VCaP (cell line): ENCODE results near the gene CAPN14.

Experiments used
- H3K27ac ChIP-seq: fragments of 450-650 bp; 2 replicates; pipeline ENCODE4 v1.5.1; 2017
- CTCF ChIP-seq: fragments of 450-650 bp; conservative IDR thresholded peaks from 2 replicates; pipeline ENCODE4 v1.5.1; 2017; ENCODE audit warnings: mild to moderate bottlenecking, moderate library complexity

CAPN14 gene

GRCh38 chr2:31202833-31203232, 14.5 kb downstream of the CAPN14 start:
- peak overlapping the region; percentile 18; the same call in 1 of the 2 replicates for H3K27ac ChIP-seq
- no peak for TF ChIP-seq CTCF

- H3K27ac ChIP-seq = no peak overlapping the region
- TF ChIP-seq CTCF = no peak
Observed at GRCh38 chr2:31202041-31202440, 15.3 kb downstream of the CAPN14 start.

GRCh38 chr2:31200972-31201371, 16.3 kb downstream of the CAPN14 start:
- no peak for TF ChIP-seq CTCF
- H3K27ac ChIP-seq = no peak overlapping the region

- no peak overlapping the region for H3K27ac ChIP-seq
- TF ChIP-seq CTCF = no peak
Observed at GRCh38 chr2:31199206-31199605, 18.1 kb downstream of the CAPN14 start.

GRCh38 chr2:31197669-31198068, 19.6 kb downstream of the CAPN14 start:
- no peak overlapping the region for H3K27ac ChIP-seq
- TF ChIP-seq CTCF = no peak

GRCh38 chr2:31197166-31197565, 20.1 kb downstream of the CAPN14 start:
- no peak for TF ChIP-seq CTCF
- H3K27ac ChIP-seq = no peak overlapping the region

- TF ChIP-seq CTCF = no peak
- H3K27ac ChIP-seq = no peak overlapping the region
Observed at GRCh38 chr2:31196622-31197021, 20.7 kb downstream of the CAPN14 start.

GRCh38 chr2:31193806-31194205, 23.5 kb downstream of the CAPN14 start:
- peak overlapping the region; percentile 30; the same call in 1 of the 2 replicates for H3K27ac ChIP-seq
- TF ChIP-seq CTCF = no peak; the same call in 1 of the 2 replicates
